ENCODE results near the gene SEC31A. TPM values are rescaled to one million over a fixed set of nuclear protein-coding genes. Genes with fewer than 3 reads are reported as not detected.

SEC31A gene
- total RNA-seq, 1 experiment from 2014 or later = 137 TPM

DNA sequence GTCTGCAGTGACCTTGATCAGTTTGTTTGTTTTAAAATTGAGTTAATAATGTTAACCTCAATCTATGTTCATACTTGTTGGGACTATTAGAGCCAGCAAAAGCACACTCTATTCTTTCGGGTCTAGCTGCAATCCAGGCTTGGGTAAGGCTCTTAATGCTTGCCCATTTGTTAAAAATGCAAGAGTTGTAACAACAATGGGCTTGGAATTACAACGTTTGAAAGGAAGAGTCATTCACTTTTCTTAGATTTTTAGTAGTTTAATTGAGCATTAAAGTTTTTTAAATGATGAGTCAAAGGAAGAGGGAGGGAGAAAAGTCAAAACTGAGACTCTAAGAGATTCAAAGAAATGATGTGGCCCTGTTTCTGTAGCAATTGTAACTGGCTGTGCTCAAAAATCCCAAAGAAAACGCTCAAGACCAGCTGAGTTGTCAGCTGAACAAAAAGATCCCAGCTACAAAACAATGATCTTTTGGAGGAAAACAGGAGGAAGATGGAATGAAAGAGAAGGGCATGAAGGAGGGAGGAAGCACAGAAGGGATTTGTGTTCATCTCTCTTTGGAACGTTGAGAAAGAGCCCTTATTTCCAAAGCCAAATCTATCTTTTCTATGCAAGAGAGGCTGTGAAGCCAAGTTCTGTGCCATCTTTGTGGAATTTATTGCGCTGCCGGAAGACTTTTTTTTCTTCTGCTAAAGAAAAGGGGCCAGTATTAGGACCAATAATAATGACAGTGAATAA is 97.9 kb downstream of the SEC31A start:
- DNase-seq (ENCODE audit: low spot score) = no peak
- Mint-ChIP-seq H3K4me1 (peaks cover 27% of the 10 kb centered on the region), H3K27ac (no peak overlapping the region), H3K4me3 (no peak overlapping the region), H3K9me3 (no peaks in the 10 kb centered on the region), H3K36me3 (peaks cover 1% of the 10 kb centered on the region; the same call in 1 of the 2 replicates), H3K27me3 (ENCODE audit: low read depth) (peaks cover 98% of the 10 kb centered on the region)
- no peak for ATAC-seq
- ChIA-PET POLR2A (interaction anchor here (0.6 kb wide), 1 partner anchor 8 kb away, joined by 3 read pairs; no protein-coding TSS in a partner anchor), CTCF (interaction anchor here (1.2 kb wide), 1 partner anchor 54 kb away, joined by 5 read pairs; no protein-coding TSS in a partner anchor)
- TF ChIP-seq ZNF219 (CRISPR knock-in tag; IDR thresholded peaks at IDR 0.05; ENCODE audit: borderline replicate concordance) (no peak), ESRRA (CRISPR knock-in tag; IDR thresholded peaks at IDR 0.05; ENCODE audit: borderline replicate concordance) (no peak), FOXJ3 (CRISPR knock-in tag; IDR thresholded peaks at IDR 0.05; ENCODE audit: borderline replicate concordance) (no peak), TP53 (CRISPR knock-in tag; IDR thresholded peaks at IDR 0.05) (no peak), MYBL2 (CRISPR knock-in tag; IDR thresholded peaks at IDR 0.05) (no peak), HMGA2 (CRISPR knock-in tag; IDR thresholded peaks at IDR 0.05) (no peak), SP1 (CRISPR knock-in tag; conservative IDR thresholded peaks at IDR 0.05) (no peak), AFF4 (CRISPR knock-in tag; IDR thresholded peaks at IDR 0.05; ENCODE audit: borderline replicate concordance) (no peak), HMGXB4 (CRISPR knock-in tag; IDR thresholded peaks at IDR 0.05) (no peak), FOXK1 (CRISPR knock-in tag; IDR thresholded peaks at IDR 0.05) (no peak), ELF4 (CRISPR knock-in tag; IDR thresholded peaks at IDR 0.05; ENCODE audit: low read depth) (no peak), NFE2L1 (CRISPR knock-in tag; IDR thresholded peaks at IDR 0.05) (no peak)
- TF ChIP-seq, protein P1, sequence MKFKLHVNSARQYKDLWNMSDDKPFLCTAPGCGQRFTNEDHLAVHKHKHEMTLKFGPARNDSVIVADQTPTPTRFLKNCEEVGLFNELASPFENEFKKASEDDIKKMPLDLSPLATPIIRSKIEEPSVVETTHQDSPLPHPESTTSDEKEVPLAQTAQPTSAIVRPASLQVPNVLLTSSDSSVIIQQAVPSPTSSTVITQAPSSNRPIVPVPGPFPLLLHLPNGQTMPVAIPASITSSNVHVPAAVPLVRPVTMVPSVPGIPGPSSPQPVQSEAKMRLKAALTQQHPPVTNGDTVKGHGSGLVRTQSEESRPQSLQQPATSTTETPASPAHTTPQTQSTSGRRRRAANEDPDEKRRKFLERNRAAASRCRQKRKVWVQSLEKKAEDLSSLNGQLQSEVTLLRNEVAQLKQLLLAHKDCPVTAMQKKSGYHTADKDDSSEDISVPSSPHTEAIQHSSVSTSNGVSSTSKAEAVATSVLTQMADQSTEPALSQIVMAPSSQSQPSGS (CRISPR knock-in tag; IDR thresholded peaks at IDR 0.05; ENCODE audit: borderline replicate concordance, low read depth) = no peak
- TF ChIP-seq, protein P2, sequence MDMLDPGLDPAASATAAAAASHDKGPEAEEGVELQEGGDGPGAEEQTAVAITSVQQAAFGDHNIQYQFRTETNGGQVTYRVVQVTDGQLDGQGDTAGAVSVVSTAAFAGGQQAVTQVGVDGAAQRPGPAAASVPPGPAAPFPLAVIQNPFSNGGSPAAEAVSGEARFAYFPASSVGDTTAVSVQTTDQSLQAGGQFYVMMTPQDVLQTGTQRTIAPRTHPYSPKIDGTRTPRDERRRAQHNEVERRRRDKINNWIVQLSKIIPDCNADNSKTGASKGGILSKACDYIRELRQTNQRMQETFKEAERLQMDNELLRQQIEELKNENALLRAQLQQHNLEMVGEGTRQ (CRISPR knock-in tag; IDR thresholded peaks at IDR 0.05) = no peak
- TF ChIP-seq, protein P3, sequence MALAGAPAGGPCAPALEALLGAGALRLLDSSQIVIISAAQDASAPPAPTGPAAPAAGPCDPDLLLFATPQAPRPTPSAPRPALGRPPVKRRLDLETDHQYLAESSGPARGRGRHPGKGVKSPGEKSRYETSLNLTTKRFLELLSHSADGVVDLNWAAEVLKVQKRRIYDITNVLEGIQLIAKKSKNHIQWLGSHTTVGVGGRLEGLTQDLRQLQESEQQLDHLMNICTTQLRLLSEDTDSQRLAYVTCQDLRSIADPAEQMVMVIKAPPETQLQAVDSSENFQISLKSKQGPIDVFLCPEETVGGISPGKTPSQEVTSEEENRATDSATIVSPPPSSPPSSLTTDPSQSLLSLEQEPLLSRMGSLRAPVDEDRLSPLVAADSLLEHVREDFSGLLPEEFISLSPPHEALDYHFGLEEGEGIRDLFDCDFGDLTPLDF (CRISPR knock-in tag; IDR thresholded peaks at IDR 0.05) = no peak

DNA sequence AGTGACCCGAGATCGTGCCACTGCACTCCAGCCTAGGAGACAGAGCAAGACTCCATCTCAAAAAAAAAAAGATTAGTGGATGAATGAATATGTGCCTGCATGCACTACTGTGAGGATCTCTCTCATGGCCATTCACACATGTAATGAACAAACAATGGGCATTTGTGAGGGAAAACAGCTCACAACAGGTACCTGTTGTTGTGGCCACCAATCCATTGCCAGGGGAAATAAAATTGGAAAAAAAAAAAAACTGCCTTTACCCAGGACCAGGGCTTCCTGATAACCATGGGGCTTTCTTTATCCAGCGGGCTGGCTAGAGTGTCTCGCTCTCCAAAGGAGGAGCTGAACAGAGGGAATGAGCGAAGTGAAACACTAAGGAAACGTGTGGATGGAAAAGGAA is 99.8 kb downstream of the SEC31A start:
- CTCF ChIA-PET = interaction anchor here (0.6 kb wide), 1 partner anchor 329 kb away, joined by 4 read pairs; no protein-coding TSS in a partner anchor
- Mint-ChIP-seq H3K27me3 (ENCODE audit: low read depth) (peaks cover 100% of the 10 kb centered on the region), H3K27ac (no peak overlapping the region), H3K9me3 (no peaks in the 10 kb centered on the region), H3K4me3 (no peak overlapping the region), H3K4me1 (peaks cover 15% of the 10 kb centered on the region), H3K36me3 (peaks cover 2% of the 10 kb centered on the region; the same call in 1 of the 2 replicates)
- TF ChIP-seq E2F4 (CRISPR knock-in tag; IDR thresholded peaks at IDR 0.05; ENCODE audit: borderline replicate concordance, low read depth) = no peak
- TF ChIP-seq ERG (CRISPR knock-in tag; IDR thresholded peaks at IDR 0.05) = no peak
- TF ChIP-seq IRF1 (CRISPR knock-in tag; IDR thresholded peaks at IDR 0.05) = no peak
- DNase-seq (ENCODE audit: low spot score) (no peak), ATAC-seq (peak; percentile 44)
- POLR2A ChIA-PET = no interaction called here
